ENCODE measurements around the gene ZNF385C.

Gene ZNF385C

DNA sequence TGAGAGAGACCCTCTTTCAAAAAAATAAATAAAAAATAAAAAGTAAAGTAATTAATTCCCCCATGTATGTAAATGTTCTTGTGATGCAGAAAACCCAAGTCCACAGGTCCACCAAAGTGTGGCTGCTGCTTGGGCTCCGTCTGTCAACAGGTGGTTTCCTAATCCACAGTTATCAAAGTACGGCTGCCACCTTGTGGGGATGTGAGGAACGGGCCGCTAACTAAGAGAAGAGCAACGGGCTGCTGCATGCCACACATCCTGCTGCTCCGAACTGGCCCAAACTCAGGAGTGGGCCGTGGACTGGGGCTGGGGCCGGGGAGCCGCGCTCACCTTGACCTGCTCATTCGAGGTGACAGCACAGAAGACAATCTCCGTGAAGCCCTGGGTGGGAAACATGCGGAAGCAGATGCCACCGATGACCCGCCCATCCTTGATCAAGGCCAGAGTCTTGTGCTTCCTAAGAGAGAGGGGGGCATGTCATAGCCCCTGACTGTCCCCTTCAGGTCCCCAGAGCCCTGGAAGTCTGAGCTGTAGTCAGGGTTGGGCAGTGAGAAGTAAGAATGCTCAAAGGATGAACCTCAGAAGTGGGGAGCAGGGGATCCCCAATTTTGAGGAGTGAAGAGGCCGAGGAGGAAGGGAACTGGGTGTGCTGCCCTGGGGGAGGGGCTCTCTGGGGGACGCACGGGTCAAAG lies 18.6 kb upstream of the ZNF385C start:
- peaks cover 28% of the 10 kb centered on the region for H3K4me1 ChIP-seq (ENCODE audit: control insufficient read depth, insufficient read depth, low read length, unreplicated experiment)
- no peak overlapping the region for H3K4me3 ChIP-seq (ENCODE audit: low read depth, low read length)

DNA sequence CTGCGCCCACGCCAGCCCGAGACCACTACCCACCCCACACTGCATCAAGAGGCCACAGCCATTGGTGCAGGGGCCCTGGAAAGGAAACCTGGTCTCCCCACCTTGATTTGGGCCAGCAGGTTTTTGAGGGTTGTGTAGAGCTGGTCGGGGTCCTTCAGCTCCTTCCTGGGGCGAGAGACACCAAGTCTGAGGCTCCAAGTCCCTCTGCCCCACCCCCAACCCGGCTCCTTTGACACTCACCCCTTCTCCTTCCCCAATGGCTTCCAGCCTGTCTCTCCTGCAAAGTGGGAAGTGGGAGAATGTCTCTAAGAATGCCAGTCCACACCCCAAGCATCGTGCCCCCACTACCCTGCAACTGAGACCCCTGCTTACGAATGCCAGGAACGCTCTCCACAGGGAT lies 15.8 kb upstream of the ZNF385C start:
- peaks cover 15% of the 10 kb centered on the region; the same call in 1 of the 2 replicates for H3K36me3 ChIP-seq (ENCODE audit: insufficient read depth, low read length)
- H3K79me2 ChIP-seq (ENCODE audit: control insufficient read depth, insufficient read depth, low read length, unreplicated experiment): peaks cover 17% of the 10 kb centered on the region
- H3K4me3 ChIP-seq (ENCODE audit: low read depth, low read length): no peak overlapping the region
- H3K27ac ChIP-seq (ENCODE audit: low read depth, low read length): no peak overlapping the region
- H2AFZ ChIP-seq (ENCODE audit: low read length, unreplicated experiment): no peak overlapping the region
- H3K4me1 ChIP-seq (ENCODE audit: control insufficient read depth, insufficient read depth, low read length, unreplicated experiment): peaks cover 28% of the 10 kb centered on the region
- no peaks in the 10 kb centered on the region for H3K27me3 ChIP-seq (ENCODE audit: insufficient read depth, low read length)

More for the DNA sequence above, 18.6 kb upstream of the ZNF385C start:
- peaks cover 5% of the 10 kb centered on the region for H3K79me2 ChIP-seq (ENCODE audit: control insufficient read depth, insufficient read depth, low read length, unreplicated experiment)
- H2AFZ ChIP-seq (ENCODE audit: low read length, unreplicated experiment): no peak overlapping the region
- H3K27me3 ChIP-seq (ENCODE audit: insufficient read depth, low read length): no peaks in the 10 kb centered on the region
- peaks cover 4% of the 10 kb centered on the region; the same call in 1 of the 2 replicates for H3K36me3 ChIP-seq (ENCODE audit: insufficient read depth, low read length)
- H3K27ac ChIP-seq (ENCODE audit: low read depth, low read length): no peak overlapping the region

DNA sequence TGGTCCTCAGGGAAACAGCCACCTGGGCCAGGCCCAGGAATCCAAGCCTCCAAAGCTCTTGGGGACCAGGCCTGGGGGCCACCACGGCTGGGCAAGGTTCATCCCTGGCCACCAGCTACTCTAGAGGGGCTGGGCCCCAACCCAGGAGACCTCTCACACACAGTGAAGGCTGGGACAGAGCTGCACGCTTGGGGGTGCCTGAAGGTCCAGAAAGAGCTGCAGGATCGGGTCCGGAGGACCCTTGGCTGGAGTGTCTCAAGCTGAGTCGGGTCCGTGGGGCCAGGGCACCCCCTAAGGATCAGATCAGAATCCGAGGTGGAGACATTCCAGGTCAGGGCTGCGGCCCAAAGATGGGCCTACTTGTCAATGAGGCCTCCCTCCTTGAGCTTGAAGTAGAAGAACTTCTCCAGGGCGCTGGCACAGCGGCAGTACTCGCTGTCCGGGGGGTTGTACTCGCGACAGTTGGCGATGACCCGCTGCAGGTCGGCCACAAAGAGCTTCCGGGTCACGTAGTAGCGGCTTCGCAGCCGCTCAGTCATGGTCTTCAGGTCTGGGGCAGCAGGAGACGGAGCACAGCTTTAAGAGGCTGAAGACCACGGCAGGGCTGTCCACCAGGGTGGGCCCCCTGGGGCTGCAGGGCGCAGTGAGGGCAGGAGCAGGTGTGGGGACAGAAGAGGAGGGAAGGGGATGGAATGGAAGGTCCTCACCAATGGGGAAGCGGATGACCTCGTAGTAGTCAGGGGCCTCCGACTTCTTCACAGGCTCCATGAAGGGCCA lies 15.2 kb upstream of the ZNF385C start:
- H3K27ac ChIP-seq (ENCODE audit: low read depth, low read length): peak overlapping the region; percentile 89
- no peaks in the 10 kb centered on the region for H3K27me3 ChIP-seq (ENCODE audit: insufficient read depth, low read length)
- peaks cover 28% of the 10 kb centered on the region for H3K4me1 ChIP-seq (ENCODE audit: control insufficient read depth, insufficient read depth, low read length, unreplicated experiment)
- H3K4me3 ChIP-seq (ENCODE audit: low read depth, low read length): peak overlapping the region; percentile 79
- peaks cover 19% of the 10 kb centered on the region; the same call in 1 of the 2 replicates for H3K36me3 ChIP-seq (ENCODE audit: insufficient read depth, low read length)
- H2AFZ ChIP-seq (ENCODE audit: low read length, unreplicated experiment): no peak overlapping the region
- peaks cover 17% of the 10 kb centered on the region for H3K79me2 ChIP-seq (ENCODE audit: control insufficient read depth, insufficient read depth, low read length, unreplicated experiment)

DNA sequence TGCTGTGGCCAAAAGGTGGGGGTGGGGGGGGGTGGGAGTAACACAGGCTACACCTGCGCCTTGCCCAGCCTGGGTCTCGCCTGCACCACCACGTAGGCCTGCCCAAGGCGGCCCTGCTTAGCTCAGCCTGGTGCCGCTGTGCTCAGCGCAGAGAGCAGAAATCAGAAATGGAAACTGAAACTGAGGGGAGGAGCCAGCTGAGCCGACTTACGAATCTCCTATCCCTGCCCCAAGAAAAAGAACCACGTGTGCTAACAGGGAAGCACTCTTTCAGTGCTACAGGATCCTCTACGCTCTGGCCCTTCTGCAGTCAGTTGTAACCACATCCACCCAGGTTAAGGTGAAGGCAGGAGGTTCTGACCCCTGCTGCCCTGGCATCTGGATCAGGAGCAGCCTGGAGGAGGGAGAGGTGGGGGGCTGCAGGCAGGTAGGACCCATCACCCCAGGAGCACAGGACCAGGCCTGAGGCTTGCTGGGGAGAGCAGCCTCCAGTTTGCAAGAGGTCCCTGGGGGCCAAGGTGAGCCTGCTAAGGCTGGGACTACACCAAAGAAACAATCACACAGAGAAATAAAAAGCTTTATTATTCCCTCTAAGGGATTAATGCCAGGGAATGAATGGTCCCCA lies 14.4 kb upstream of the ZNF385C start, which contains the start of gene DHX58:
Gene DHX58 (minus strand): TSS at position 163 of the 625 bp plus-strand sequence. CDS start 822 bp downstream, outside the sequence.
- Histone ChIP-seq H3K27me3 (ENCODE audit: insufficient read depth, low read length) (no peaks in the 10 kb centered on the region), H3K4me1 (ENCODE audit: control insufficient read depth, insufficient read depth, low read length, unreplicated experiment) (peaks cover 28% of the 10 kb centered on the region), H3K79me2 (ENCODE audit: control insufficient read depth, insufficient read depth, low read length, unreplicated experiment) (peaks cover 17% of the 10 kb centered on the region), H3K36me3 (ENCODE audit: insufficient read depth, low read length) (peaks cover 25% of the 10 kb centered on the region; the same call in 1 of the 2 replicates), H2AFZ (ENCODE audit: low read length, unreplicated experiment) (no peak within 1 kb of the TSS), H3K4me3 (ENCODE audit: low read depth, low read length) (peak within 1 kb of the TSS; percentile 79), H3K27ac (ENCODE audit: low read depth, low read length) (peak within 1 kb of the TSS; percentile 89)

DNA sequence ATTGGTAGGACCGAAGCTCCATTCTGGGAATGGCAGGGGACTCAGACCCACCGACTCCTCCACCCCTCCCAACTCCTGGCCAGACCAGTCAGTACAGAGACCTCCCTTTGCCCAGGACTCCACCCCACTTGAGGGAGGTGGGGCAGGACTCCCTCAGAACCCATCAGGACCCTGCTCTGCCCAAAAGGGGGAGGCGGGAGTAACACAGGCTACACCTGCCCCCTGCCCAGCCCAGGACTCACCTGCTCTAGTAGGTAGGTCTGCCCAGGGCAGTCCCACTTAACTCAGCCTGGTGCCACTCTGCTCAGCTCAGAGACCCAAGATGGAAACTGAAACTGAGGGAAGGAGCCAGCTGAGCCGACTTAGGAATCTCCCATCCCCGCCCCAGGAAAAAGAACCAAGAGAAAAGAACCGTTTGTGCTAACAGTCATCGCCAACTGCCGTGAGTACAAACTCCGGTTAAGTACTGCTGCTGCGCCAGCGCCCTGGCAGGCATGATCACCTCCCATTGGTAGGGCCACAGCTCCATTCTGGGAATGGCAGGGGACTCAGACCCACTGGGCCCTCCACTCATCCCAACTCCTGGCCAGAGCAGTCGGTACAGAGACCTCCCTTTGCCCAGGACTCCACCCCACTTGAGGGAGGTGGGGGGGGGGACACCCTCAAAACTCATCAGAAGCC lies 13.7 kb upstream of the ZNF385C start:
- H2AFZ ChIP-seq (ENCODE audit: low read length, unreplicated experiment): no peak overlapping the region
- H3K27ac ChIP-seq (ENCODE audit: low read depth, low read length): peak overlapping the region; percentile 89

GRCh38 chr17:42111265-42111636 lies 13.0 kb upstream of the ZNF385C start:
- H2AFZ ChIP-seq (ENCODE audit: low read length, unreplicated experiment): no peak overlapping the region
- peak overlapping the region; percentile 79 for H3K4me3 ChIP-seq (ENCODE audit: low read depth, low read length)
- peak overlapping the region; percentile 89; the same call in 1 of the 2 replicates for H3K27ac ChIP-seq (ENCODE audit: low read depth, low read length)
- H3K36me3 ChIP-seq (ENCODE audit: insufficient read depth, low read length): peaks cover 29% of the 10 kb centered on the region; the same call in 1 of the 2 replicates
- no peaks in the 10 kb centered on the region for H3K27me3 ChIP-seq (ENCODE audit: insufficient read depth, low read length)
- peaks cover 27% of the 10 kb centered on the region for H3K4me1 ChIP-seq (ENCODE audit: control insufficient read depth, insufficient read depth, low read length, unreplicated experiment)
- peaks cover 17% of the 10 kb centered on the region for H3K79me2 ChIP-seq (ENCODE audit: control insufficient read depth, insufficient read depth, low read length, unreplicated experiment)

More for the DNA sequence above, 13.7 kb upstream of the ZNF385C start:
- Histone ChIP-seq H3K79me2 (ENCODE audit: control insufficient read depth, insufficient read depth, low read length, unreplicated experiment) (peaks cover 17% of the 10 kb centered on the region), H3K27me3 (ENCODE audit: insufficient read depth, low read length) (no peaks in the 10 kb centered on the region), H3K36me3 (ENCODE audit: insufficient read depth, low read length) (peaks cover 29% of the 10 kb centered on the region; the same call in 1 of the 2 replicates), H3K4me3 (ENCODE audit: low read depth, low read length) (peak overlapping the region; percentile 79), H3K4me1 (ENCODE audit: control insufficient read depth, insufficient read depth, low read length, unreplicated experiment) (peaks cover 28% of the 10 kb centered on the region)

GRCh38 chr17:42110301-42111264 lies 12.3 kb upstream of the ZNF385C start:
- Histone ChIP-seq H3K4me1 (ENCODE audit: control insufficient read depth, insufficient read depth, low read length, unreplicated experiment) (peaks cover 22% of the 10 kb centered on the region), H3K27ac (ENCODE audit: low read depth, low read length) (no peak overlapping the region), H3K36me3 (ENCODE audit: insufficient read depth, low read length) (peaks cover 29% of the 10 kb centered on the region; the same call in 1 of the 2 replicates), H3K79me2 (ENCODE audit: control insufficient read depth, insufficient read depth, low read length, unreplicated experiment) (peaks cover 17% of the 10 kb centered on the region), H2AFZ (ENCODE audit: low read length, unreplicated experiment) (no peak overlapping the region), H3K4me3 (ENCODE audit: low read depth, low read length) (peak overlapping the region; percentile 79), H3K27me3 (ENCODE audit: insufficient read depth, low read length) (no peaks in the 10 kb centered on the region)

DNA sequence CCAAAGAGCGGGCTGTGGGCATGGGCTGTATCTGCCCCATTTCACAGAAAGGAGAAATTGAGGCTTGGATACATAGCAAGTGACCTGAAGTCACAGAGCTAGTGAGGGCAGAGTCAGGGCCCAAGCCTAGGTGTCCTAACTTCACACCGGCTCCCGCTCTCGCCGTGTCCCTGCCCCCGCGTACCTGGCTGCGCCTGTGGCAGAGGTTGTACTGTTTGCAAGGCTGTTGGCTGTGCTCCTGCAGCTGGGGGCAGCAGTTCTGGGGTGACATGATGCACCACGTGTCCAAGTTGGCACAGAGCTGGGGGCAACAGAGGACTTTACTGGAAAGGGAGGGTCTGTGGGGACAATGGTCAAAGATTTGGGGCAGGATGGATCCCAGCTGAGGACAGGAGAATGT lies 10.8 kb upstream of the ZNF385C start:
- peaks cover 22% of the 10 kb centered on the region for H3K4me1 ChIP-seq (ENCODE audit: control insufficient read depth, insufficient read depth, low read length, unreplicated experiment)
- H3K4me3 ChIP-seq (ENCODE audit: low read depth, low read length): no peak overlapping the region
- H3K36me3 ChIP-seq (ENCODE audit: insufficient read depth, low read length): peaks cover 29% of the 10 kb centered on the region; the same call in 1 of the 2 replicates
- no peaks in the 10 kb centered on the region for H3K27me3 ChIP-seq (ENCODE audit: insufficient read depth, low read length)
- H2AFZ ChIP-seq (ENCODE audit: low read length, unreplicated experiment): no peak overlapping the region
- no peak overlapping the region for H3K27ac ChIP-seq (ENCODE audit: low read depth, low read length)
- peaks cover 17% of the 10 kb centered on the region for H3K79me2 ChIP-seq (ENCODE audit: control insufficient read depth, insufficient read depth, low read length, unreplicated experiment)

All from ACC112 (cell line).